Ovary (tissue), 9 donors: ENCODE measurements around the gene WRNIP1. TPM values are rescaled to one million over a fixed set of nuclear protein-coding genes. Genes with fewer than 3 reads are reported as not detected.
"Not testable (repeated sequence)": the region's sequence is repeated elsewhere in the genome, so short reads cannot be mapped to it uniquely, and the experiment has no call there.

Experiments
- DNase-seq, 5 donors: peaks; one replicate each; pipeline ENCODE4 v3.0.0-alpha.2; 2019 to 2020
- H3K27ac ChIP-seq, 2 donors: fragments of 200-600 bp; one replicate each; pipeline versions ENCODE4 v1.5.1 to v1.8.0; 2019 to 2022
- H3K27me3 ChIP-seq: fragments of 200-600 bp; one replicate; pipeline ENCODE4 v1.8.0; 2022
- H3K36me3 ChIP-seq: fragments of 200-600 bp; sonication (generic); one replicate; pipeline ENCODE4 v1.5.1; 2019
- H3K4me1 ChIP-seq: one replicate; pipeline ENCODE4 v1.8.1; 2013; ENCODE audit warnings: mild to moderate bottlenecking, moderate library complexity; ENCODE audit not compliant: insufficient read depth
- H3K4me3 ChIP-seq: fragments of 200-600 bp; sonication (generic); one replicate; pipeline ENCODE4 v1.5.1; 2017
- H3K9me3 ChIP-seq, 2 donors: fragments of 200-600 bp in 1 of 2; sonication (generic) in 1 of 2; one replicate each; pipeline versions ENCODE4 v1.5.1 to v1.8.1; 2013 to 2019; ENCODE audit warnings: mild to moderate bottlenecking in 1 of 2, moderate library complexity in 1 of 2
- CTCF ChIP-seq, 3 donors: fragments of 450-650 bp in 2 of 3; fragments of 200-600 bp in 1 of 3; IDR thresholded peaks; one replicate each; pipeline versions ENCODE4 v1.5.1 to v1.8.0; 2016 to 2022; ENCODE audit warnings: antibody characterized with exemption in 3 of 3, mild to moderate bottlenecking in 1 of 3
- EP300 ChIP-seq: sonication (generic); formaldehyde crosslinking; IDR thresholded peaks from one replicate; pipeline ENCODE4 v1.6.1; 2017; ENCODE audit warnings: antibody characterized with exemption
- POLR2A ChIP-seq: fragments of 450-650 bp; IDR thresholded peaks from one replicate; pipeline ENCODE4 v1.6.1; 2017; ENCODE audit warnings: antibody characterized with exemption, mild to moderate bottlenecking, moderate library complexity
- WGBS, 3 donors: extraction: QIAGEN DNeasy Blood & Tissue Kit in 1 of 3; methylation state at CpG; one replicate each; pipeline versions ENCODE4 v1.1.5 to v1.1.7; 2013 to 2017; 5-methylcytosine and 5-hydroxymethylcytosine counted together
- intact Hi-C, 4 donors: fragments of 100-400 bp; cut with DNase I; formaldehyde crosslinking; loops; one replicate each; pipeline versions ENCODE4 v1.11.0 to v1.15.1; 2022 to 2023
- polyA plus RNA-seq, 2 donors: library from polyadenylated mRNA; stranded (reverse); fragments of 200-250 nt in 1 of 2; fragments of 350-450 nt in 1 of 2; fragmentation: Illumina TruSeq in 1 of 2; extraction: RNeasy Lipid Tissue Mini Kit (QIAGEN cat#74804) in 1 of 2; gene quantifications; one replicate each; pipeline ENCODE4 v1.2.3, GENCODE V29; 2013 to 2014
- total RNA-seq, 7 donors: library from RNA; depleted of rRNA in 2 of 7; stranded (reverse); fragments of >200 nt in 2 of 7; fragmentation: NEBNext Ultra II Directional in 3 of 7; extraction: Animal tissue kit (Norgen Biotek cat#: 25700) in 3 of 7; gene quantifications; one replicate each; pipeline versions ENCODE4 v1.1.0 to v1.2.4, GENCODE V29; 2016 to 2023
- donor health status: DM: no; HTN: no; CAD: no; lungs with moderate emphysema.
- donor health status: DM: no; HTN: no; CAD: no.
- donor health status: Bipolar disorder and iron deficiency.
- donor health status: DM: yes; HTN: yes; CAD: no.
- donor health status: DM: no; HTN: no; CAD: no.
- donor health status: DM: yes; HTN: yes; CAD: no.

WRNIP1 gene
- total and polyA plus RNA-seq, 9 donors = 30.4 to 73.4 (median 34.6) TPM

GRCh38 chr6:2756241-2756640 is 9.0 kb upstream of the WRNIP1 start:
- no peaks in the 10 kb centered on the region for H3K36me3 ChIP-seq
- no peak for DNase-seq
- no peaks in the 10 kb centered on the region for H3K4me1 ChIP-seq
- TF ChIP-seq CTCF (IDR thresholded peaks at IDR 0.05) (no peak), POLR2A (no peak), EP300 (no peak)
- H3K9me3 ChIP-seq = no peaks in the 10 kb centered on the region
- no peaks in the 10 kb centered on the region for H3K27me3 ChIP-seq
- H3K27ac ChIP-seq = no peak overlapping the region
- 76 to 86% (median 82%) methylated on average over 2 of the region's 2 CpGs for WGBS, 3 donors
- no peak overlapping the region for H3K4me3 ChIP-seq
- intact Hi-C loops = loop anchor here in 1 of 4 donors (10.0 kb wide), 1 partner anchor 511 kb away; the partner anchor contains the start of gene GMDS

- DNase-seq = no peak
- 51 to 62% (median 52%) methylated on average over 3 of the region's 3 CpGs for WGBS, 3 donors
- intact Hi-C loops = loop anchor here in 1 of 4 donors (10.0 kb wide), 1 partner anchor 512 kb away; the partner anchor contains the start of gene GMDS
- Histone ChIP-seq H3K4me3 (no peak overlapping the region), H3K36me3 (no peaks in the 10 kb centered on the region), H3K9me3 (no peaks in the 10 kb centered on the region), H3K4me1 (no peaks in the 10 kb centered on the region), H3K27ac (no peak overlapping the region), H3K27me3 (no peaks in the 10 kb centered on the region)
- TF ChIP-seq CTCF (IDR thresholded peaks at IDR 0.05) = no peak
- TF ChIP-seq EP300 = no peak
- TF ChIP-seq POLR2A = no peak
These were observed 8.4 kb upstream of the WRNIP1 start for GRCh38 chr6:2756687-2757224.

DNA sequence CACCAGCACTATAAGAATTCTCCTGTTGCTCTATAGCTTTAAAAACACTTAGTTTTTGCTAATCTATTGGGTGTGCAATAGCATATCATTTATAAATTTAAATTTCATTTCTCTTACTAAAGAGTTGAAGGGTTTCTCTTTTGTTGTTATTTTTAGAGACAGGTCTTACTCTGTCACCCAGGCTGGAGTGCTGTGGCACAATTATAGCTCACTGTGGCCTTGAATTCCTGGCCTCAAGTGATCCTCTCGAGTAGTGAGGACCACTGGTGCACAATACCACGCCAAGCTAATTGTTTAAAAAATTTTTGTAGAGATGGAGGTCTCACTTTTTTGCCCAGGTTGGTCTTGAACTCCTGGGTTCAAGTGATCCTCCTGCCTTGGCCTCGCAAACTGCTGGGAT is 6.2 kb upstream of the WRNIP1 start:
- H3K36me3 ChIP-seq = no peaks in the 10 kb centered on the region
- H3K4me1 ChIP-seq = no peaks in the 10 kb centered on the region
- intact Hi-C loops = loop anchor here in 1 of 4 donors (10.0 kb wide), 1 partner anchor 514 kb away; the partner anchor contains the start of gene GMDS
- no peaks in the 10 kb centered on the region for H3K9me3 ChIP-seq
- no peak for DNase-seq
- H3K27me3 ChIP-seq = no peaks in the 10 kb centered on the region
- no peak overlapping the region for H3K27ac ChIP-seq
- H3K4me3 ChIP-seq = no peak overlapping the region
- 73 to 81% (median 76%) methylated on average over 3 of the region's 3 CpGs for WGBS, 3 donors
- no peak for TF ChIP-seq POLR2A
- TF ChIP-seq CTCF (IDR thresholded peaks at IDR 0.05) = no peak

GRCh38 chr6:2760882-2761842 is 4.0 kb upstream of the WRNIP1 start:
- intact Hi-C loops = loop anchor here in 2 of 4 donors (10.0 kb wide), 3 partner anchors 294 to 1156 kb away; partner anchors contain the start of genes FOXC1 (in 1 of the 2) and GMDS (in 1 of the 2)

GRCh38 chr6:2762868-2763267 is 2.3 kb upstream of the WRNIP1 start:
- H3K4me1 ChIP-seq, DNase-seq, H3K36me3 ChIP-seq, H3K27me3 ChIP-seq, H3K27ac ChIP-seq, H3K4me3 ChIP-seq, H3K9me3 ChIP-seq: not testable (repeated sequence)
- 92 to 95% (median 93%) methylated on average over 4 of the region's 4 CpGs for WGBS, 3 donors
- intact Hi-C loops = loop anchor here in 2 of 4 donors (10.0 kb wide), 3 partner anchors 292 to 1158 kb away; partner anchors contain the start of genes FOXC1 (in 1 of the 2) and GMDS (in 1 of the 2)

More at GRCh38 chr6:2760882-2761842, 4.0 kb upstream of the WRNIP1 start:
- TF ChIP-seq CTCF (IDR thresholded peaks at IDR 0.05) = no peak
- peaks cover 2% of the 10 kb centered on the region for H3K4me1 ChIP-seq
- H3K27me3 ChIP-seq = no peaks in the 10 kb centered on the region
- DNase-seq = no peak
- H3K9me3 ChIP-seq = no peaks in the 10 kb centered on the region
- H3K4me3 ChIP-seq = no peak overlapping the region
- no peaks in the 10 kb centered on the region for H3K36me3 ChIP-seq
- no peak overlapping the region for H3K27ac ChIP-seq
- 85 to 89% (median 87%) methylated on average over 8 of the region's 8 CpGs for WGBS, 3 donors
